SK-N-MC (cell line): ENCODE results near the gene SCCPDH.

Experiments
- EZH2 ChIP-seq: fragments of 200-600 bp; sonication (generic); IDR thresholded peaks from one replicate; pipeline ENCODE4 v1.6.1; 2017; ENCODE audit warnings: antibody characterized with exemption
- POLR2AphosphoS5 ChIP-seq: IDR thresholded peaks from 2 replicates; pipeline ENCODE4 v1.6.1; 2012; ENCODE audit warnings: mild to moderate bottlenecking, low read depth, low read length, borderline replicate concordance

GRCh38 chr1:246800356-246800755 lies 76.1 kb downstream of the SCCPDH start:
- TF ChIP-seq EZH2 (no peak), POLR2AphosphoS5 (no peak)
